Progenitor cell of endocrine pancreas (in vitro differentiated cells): ENCODE results near the gene YTHDF2. TPM values are rescaled to one million over a fixed set of nuclear protein-coding genes. Genes with fewer than 3 reads are reported as not detected.

Source experiments
- DNase-seq: peaks from one replicate; pipeline ENCODE4 v3.0.0; 2021; ENCODE audit warnings: low spot score; ENCODE audit not compliant: unreplicated experiment
- H3K27ac Mint-ChIP-seq: 2 replicates; pipeline ENCODE4 v1.8.0; 2021; ENCODE audit warnings: mild to moderate bottlenecking, moderate library complexity, mixed read lengths
- H3K27me3 Mint-ChIP-seq: 2 replicates; pipeline ENCODE4 v1.8.0; 2021; ENCODE audit warnings: mixed read lengths
- H3K36me3 Mint-ChIP-seq: 2 replicates; pipeline ENCODE4 v1.8.0; 2022; ENCODE audit warnings: mixed read lengths; ENCODE audit not compliant: insufficient read depth
- H3K4me1 Mint-ChIP-seq: 2 replicates; pipeline ENCODE4 v1.8.0; 2021; ENCODE audit warnings: low read depth, mixed read lengths
- H3K4me3 Mint-ChIP-seq: 2 replicates; pipeline ENCODE4 v1.8.0; 2021; ENCODE audit warnings: low read depth, mild to moderate bottlenecking, moderate library complexity, mixed read lengths
- H3K9me3 Mint-ChIP-seq: 2 replicates; pipeline ENCODE4 v1.8.0; 2021; ENCODE audit warnings: low read depth, mixed read lengths
- CTCF ChIP-seq: fragments of 200-600 bp; sonication (generic); IDR thresholded peaks from one replicate; pipeline ENCODE4 v1.5.0; 2021; ENCODE audit warnings: antibody characterized with exemption, mild to moderate bottlenecking; ENCODE audit not compliant: unreplicated experiment
- total RNA-seq: library from RNA; stranded (reverse); gene quantifications from 2 replicates; pipeline ENCODE4 v1.2.1, GENCODE V29; 2021

YTHDF2 gene
- total RNA-seq, 1 donor from 2014 or later: 135 TPM

DNA sequence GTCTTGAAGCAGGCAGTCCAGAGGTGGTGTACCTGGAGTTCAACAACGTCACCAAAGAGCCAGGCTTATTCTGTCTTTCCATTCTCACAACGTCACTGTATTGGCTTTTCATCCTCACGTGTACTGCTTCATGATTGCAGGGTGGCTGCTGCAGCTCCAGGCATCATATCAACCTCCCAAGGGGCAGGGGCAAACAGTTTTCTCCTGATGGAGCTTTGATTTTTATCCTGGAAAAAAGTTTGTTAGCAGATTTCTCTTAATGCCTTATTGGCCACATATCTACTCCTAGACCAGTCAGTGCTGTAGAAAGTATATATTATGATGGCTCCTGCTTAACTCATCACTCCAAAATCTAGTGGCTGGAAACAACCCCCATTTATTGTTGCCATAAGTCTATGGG, 66.9 kb downstream of the YTHDF2 start:
- no peak overlapping the region for H3K27ac Mint-ChIP-seq
- H3K4me3 Mint-ChIP-seq: no peak overlapping the region
- no peak for TF ChIP-seq CTCF
- no peaks in the 10 kb centered on the region for H3K9me3 Mint-ChIP-seq
- no peaks in the 10 kb centered on the region for H3K36me3 Mint-ChIP-seq
- H3K27me3 Mint-ChIP-seq: peaks cover 5% of the 10 kb centered on the region
- peaks cover 5% of the 10 kb centered on the region for H3K4me1 Mint-ChIP-seq
- no peak for DNase-seq

GRCh38 chr1:28804071-28804470, 67.3 kb downstream of the YTHDF2 start:
- no peak for DNase-seq
- Mint-ChIP-seq H3K4me3 (no peak overlapping the region), H3K36me3 (no peaks in the 10 kb centered on the region), H3K9me3 (no peaks in the 10 kb centered on the region), H3K4me1 (peaks cover 5% of the 10 kb centered on the region), H3K27me3 (peaks cover 5% of the 10 kb centered on the region), H3K27ac (no peak overlapping the region)
- no peak for TF ChIP-seq CTCF

- no peaks in the 10 kb centered on the region for H3K36me3 Mint-ChIP-seq
- no peak overlapping the region for H3K27ac Mint-ChIP-seq
- TF ChIP-seq CTCF: no peak
- no peak overlapping the region for H3K4me3 Mint-ChIP-seq
- no peaks in the 10 kb centered on the region for H3K9me3 Mint-ChIP-seq
- H3K4me1 Mint-ChIP-seq: no peaks in the 10 kb centered on the region
- no peak for DNase-seq
- H3K27me3 Mint-ChIP-seq: peaks cover 28% of the 10 kb centered on the region
Measured at GRCh38 chr1:28807046-28807445, 70.3 kb downstream of the YTHDF2 start.

DNA sequence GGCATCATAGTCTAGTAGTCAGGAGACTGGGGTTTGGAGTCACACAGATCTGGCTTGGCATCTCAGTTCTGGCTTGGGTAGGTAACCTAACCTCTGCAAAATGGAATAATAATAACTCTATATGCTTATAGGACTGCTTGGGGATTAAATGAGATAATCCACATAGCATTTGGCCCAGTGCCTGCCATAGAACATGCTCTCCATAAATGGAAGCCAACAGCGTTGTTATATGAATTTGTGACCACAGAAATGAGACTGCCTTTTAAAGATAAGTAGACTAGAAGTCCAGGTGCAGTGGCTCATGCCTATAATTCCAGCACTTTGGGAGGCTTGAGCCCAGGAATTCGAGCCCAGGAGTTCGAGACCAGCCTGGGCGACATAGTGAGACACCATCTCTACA, 71.2 kb downstream of the YTHDF2 start:
- DNase-seq: no peak
- Mint-ChIP-seq H3K27ac (no peak overlapping the region), H3K4me1 (peaks cover 2% of the 10 kb centered on the region), H3K27me3 (peaks cover 35% of the 10 kb centered on the region), H3K36me3 (no peaks in the 10 kb centered on the region), H3K4me3 (no peak overlapping the region), H3K9me3 (no peaks in the 10 kb centered on the region)
- TF ChIP-seq CTCF: no peak

DNA sequence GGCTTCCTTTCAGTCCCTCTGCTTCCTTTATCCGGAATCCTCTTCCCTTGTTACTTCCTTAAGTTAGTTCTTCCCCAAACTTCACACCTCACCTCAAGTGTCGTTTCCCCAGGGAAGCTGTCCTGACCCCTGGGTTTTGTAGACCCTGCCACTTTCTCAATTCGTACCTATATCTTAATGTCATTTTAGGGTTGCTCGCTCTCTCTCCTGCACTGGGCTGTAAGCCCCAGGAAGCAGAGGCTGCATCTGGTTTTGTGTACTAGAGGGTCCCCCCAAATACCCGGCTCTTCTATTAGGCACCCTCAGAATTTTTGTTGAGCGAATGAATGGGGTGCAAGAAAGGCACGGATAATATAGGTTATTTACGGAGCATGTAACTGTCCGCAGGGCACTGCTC, 74.6 kb downstream of the YTHDF2 start:
- TF ChIP-seq CTCF: no peak
- no peaks in the 10 kb centered on the region for H3K9me3 Mint-ChIP-seq
- H3K27ac Mint-ChIP-seq: no peak overlapping the region
- no peaks in the 10 kb centered on the region for H3K36me3 Mint-ChIP-seq
- peak overlapping the region; percentile 44 for H3K4me3 Mint-ChIP-seq
- H3K27me3 Mint-ChIP-seq: peaks cover 68% of the 10 kb centered on the region
- peaks cover 2% of the 10 kb centered on the region for H3K4me1 Mint-ChIP-seq
- no peak for DNase-seq
